Superior temporal gyrus (tissue), 1 donor: ENCODE results near the gene PPP2R3B.
"Not testable (repeated sequence)": the region's sequence is repeated elsewhere in the genome, so short reads cannot be mapped to it uniquely, and the experiment has no call there.

Experiments used
- DNase-seq: peaks from one replicate; pipeline ENCODE4 v3.0.0-alpha.2; 2016; ENCODE audit errors: extremely low spot score

Gene PPP2R3B

GRCh38 chrX:338836-339400 is 47.8 kb downstream of the PPP2R3B start:
- no peak for DNase-seq

GRCh38 chrX:338281-338835 is 48.3 kb downstream of the PPP2R3B start:
- DNase-seq: no peak

- no peak for DNase-seq
Observed at GRCh38 chrX:337331-337831, 49.3 kb downstream of the PPP2R3B start.

- no peak for DNase-seq
Observed at GRCh38 chrX:336227-336626, 50.5 kb downstream of the PPP2R3B start.

- no peak for DNase-seq
Observed at GRCh38 chrX:335758-336155, 51.0 kb downstream of the PPP2R3B start.

GRCh38 chrX:334971-335757 is 51.5 kb downstream of the PPP2R3B start:
- DNase-seq: no peak

GRCh38 chrX:334331-334891 is 52.3 kb downstream of the PPP2R3B start:
- no peak for DNase-seq

GRCh38 chrX:333611-334311 is 52.9 kb downstream of the PPP2R3B start:
- DNase-seq: no peak

- no peak for DNase-seq
Observed at GRCh38 chrX:332916-333610, 53.6 kb downstream of the PPP2R3B start.

- DNase-seq: no peak
Observed at GRCh38 chrX:332496-332860, 54.2 kb downstream of the PPP2R3B start.

- no peak for DNase-seq
Observed at GRCh38 chrX:331825-332495, 54.7 kb downstream of the PPP2R3B start.

GRCh38 chrX:331151-331824 is 55.4 kb downstream of the PPP2R3B start:
- no peak for DNase-seq

GRCh38 chrX:330726-331150 is 56.0 kb downstream of the PPP2R3B start:
- no peak for DNase-seq

GRCh38 chrX:330141-330725 is 56.5 kb downstream of the PPP2R3B start:
- DNase-seq: not testable (repeated sequence)

GRCh38 chrX:329291-329910 is 57.3 kb downstream of the PPP2R3B start:
- no peak for DNase-seq

- no peak for DNase-seq
Observed at GRCh38 chrX:327660-328126, 59.0 kb downstream of the PPP2R3B start.

GRCh38 chrX:324664-325063 is 62.0 kb downstream of the PPP2R3B start:
- DNase-seq: not testable (repeated sequence)

- no peak for DNase-seq
Observed at GRCh38 chrX:323721-324628, 62.7 kb downstream of the PPP2R3B start.
